SU-DHL-6 (cell line): ENCODE measurements around the gene XYLB.

Source experiments
- H2AFZ ChIP-seq: fragments of 200-600 bp; sonication (generic); 2 replicates; pipeline ENCODE4 v1.6.1; 2014; ENCODE audit warnings: low read depth, mild to moderate bottlenecking, moderate library complexity, mixed read lengths, antibody characterized with exemption, low read length; ENCODE audit not compliant: severe bottlenecking
- H3F3A ChIP-seq: fragments of 200-600 bp; shearing (Covaris generic); 2 replicates; pipeline ENCODE4 v1.6.0; 2016; ENCODE audit warnings: antibody characterized with exemption, mild to moderate bottlenecking; ENCODE audit not compliant: insufficient read depth
- H3K27ac ChIP-seq: fragments of 200-600 bp; sonication (generic); 2 replicates; pipeline ENCODE4 v1.5.1; 2016; ENCODE audit warnings: low read depth, mild to moderate bottlenecking, low read length, moderate library complexity, mixed read lengths
- H3K27me3 ChIP-seq: fragments of 200-600 bp; sonication (generic), shearing (Covaris generic); 2 replicates; pipeline ENCODE4 v1.6.0; 2014; ENCODE audit warnings: mild to moderate bottlenecking, low read length
- H3K36me3 ChIP-seq: fragments of 200-600 bp; sonication (generic); 2 replicates; pipeline ENCODE4 v1.6.1; 2014; ENCODE audit warnings: mild to moderate bottlenecking, low read length, mixed read lengths
- H3K4me2 ChIP-seq: fragments of 300-600, 200-600 bp; shearing (Covaris generic), sonication (generic); 2 replicates; pipeline ENCODE4 v1.6.0; 2014; ENCODE audit warnings: low read length, low read depth, mild to moderate bottlenecking; ENCODE audit not compliant: poor library complexity, severe bottlenecking
- H3K4me3 ChIP-seq: fragments of 200-600 bp; sonication (generic); 2 replicates; pipeline ENCODE4 v1.5.1; 2014; ENCODE audit warnings: antibody characterized with exemption, low read length, mild to moderate bottlenecking, mixed read lengths; ENCODE audit not compliant: insufficient read depth, poor library complexity, severe bottlenecking
- H3K79me2 ChIP-seq: fragments of 200-600 bp; sonication (generic); 2 replicates; pipeline ENCODE4 v1.6.1; 2014; ENCODE audit warnings: mild to moderate bottlenecking, low read length, moderate library complexity; ENCODE audit not compliant: insufficient read depth
- H3K9ac ChIP-seq: fragments of 200-600 bp; sonication (generic); 2 replicates; pipeline ENCODE4 v1.7.0; 2014; ENCODE audit warnings: mild to moderate bottlenecking, low read length
- H3K9me2 ChIP-seq: fragments of 200-600 bp; sonication (generic); replicated peaks from 2 replicates; pipeline ENCODE4 v1.6.1; 2014; ENCODE audit warnings: low read length; ENCODE audit not compliant: insufficient read depth
- H3K9me3 ChIP-seq: fragments of 200-600 bp; sonication (generic); 2 replicates; pipeline ENCODE4 v1.6.1; 2014; ENCODE audit warnings: low read length, mixed read lengths; ENCODE audit not compliant: insufficient read depth
- H4K20me1 ChIP-seq: fragments of 200-600 bp; sonication (generic); 2 replicates; pipeline ENCODE4 v1.6.1; 2014; ENCODE audit warnings: low read depth, mild to moderate bottlenecking, antibody characterized with exemption, low read length, moderate library complexity, mixed read lengths
- CTCF ChIP-seq: fragments of 200-600 bp; sonication (generic); IDR thresholded peaks from one replicate; pipeline ENCODE4 v1.5.1; 2017; ENCODE audit warnings: antibody characterized with exemption, mild to moderate bottlenecking, low read length, moderate library complexity; ENCODE audit not compliant: insufficient read depth, poor library complexity, severe bottlenecking
- EZH2phosphoT487 ChIP-seq: fragments of 200-600 bp; sonication (generic), shearing (Covaris generic); conservative IDR thresholded peaks from 2 replicates; pipeline ENCODE4 v1.6.1; 2018; ENCODE audit warnings: mild to moderate bottlenecking, antibody characterized with exemption, low read length, moderate library complexity, mixed read lengths

XYLB gene

GRCh38 chr3:38370149-38370548 is 23.6 kb downstream of the XYLB start:
- H3K27ac ChIP-seq = no peak overlapping the region
- no peaks in the 10 kb centered on the region for H3K9me3 ChIP-seq
- H3K9ac ChIP-seq = no peak overlapping the region
- H2AFZ ChIP-seq = no peak overlapping the region
- no peaks in the 10 kb centered on the region for H3K27me3 ChIP-seq
- no peaks in the 10 kb centered on the region for H3F3A ChIP-seq
- TF ChIP-seq EZH2phosphoT487 (no peak), CTCF (no peak)
- no peaks in the 10 kb centered on the region for H3K9me2 ChIP-seq
- H3K4me2 ChIP-seq = no peak overlapping the region
- no peaks in the 10 kb centered on the region for H4K20me1 ChIP-seq
- H3K36me3 ChIP-seq = no peaks in the 10 kb centered on the region
- no peak overlapping the region for H3K4me3 ChIP-seq
- no peaks in the 10 kb centered on the region for H3K79me2 ChIP-seq

- TF ChIP-seq CTCF (no peak), EZH2phosphoT487 (no peak)
- H3K36me3 ChIP-seq = no peaks in the 10 kb centered on the region
Observed at GRCh38 chr3:38370861-38371260, 24.3 kb downstream of the XYLB start.

GRCh38 chr3:38371541-38372213 is 25.1 kb downstream of the XYLB start:
- Histone ChIP-seq H3K27ac (no peak overlapping the region), H4K20me1 (no peaks in the 10 kb centered on the region), H3F3A (no peaks in the 10 kb centered on the region), H2AFZ (no peak overlapping the region), H3K79me2 (no peaks in the 10 kb centered on the region), H3K36me3 (no peaks in the 10 kb centered on the region), H3K27me3 (no peaks in the 10 kb centered on the region), H3K9me2 (no peaks in the 10 kb centered on the region), H3K4me3 (no peak overlapping the region), H3K4me2 (no peak overlapping the region), H3K9ac (no peak overlapping the region), H3K9me3 (no peaks in the 10 kb centered on the region)
- TF ChIP-seq EZH2phosphoT487 = no peak
- no peak for TF ChIP-seq CTCF

More at GRCh38 chr3:38370861-38371260, 24.3 kb downstream of the XYLB start:
- H2AFZ ChIP-seq = no peak overlapping the region
- no peak overlapping the region for H3K9ac ChIP-seq
- H3K9me2 ChIP-seq = no peaks in the 10 kb centered on the region
- no peak overlapping the region for H3K27ac ChIP-seq
- H4K20me1 ChIP-seq = no peaks in the 10 kb centered on the region
- H3K9me3 ChIP-seq = no peaks in the 10 kb centered on the region
- no peaks in the 10 kb centered on the region for H3F3A ChIP-seq
- H3K79me2 ChIP-seq = no peaks in the 10 kb centered on the region
- no peak overlapping the region for H3K4me3 ChIP-seq
- H3K27me3 ChIP-seq = no peaks in the 10 kb centered on the region
- no peak overlapping the region for H3K4me2 ChIP-seq
